Measurements from ENCODE around the gene SNRPD3.
"Not testable (repeated sequence)": the region's sequence is repeated elsewhere in the genome, so short reads cannot be mapped to it uniquely, and the experiment has no call there.

SNRPD3 gene

GRCh38 chr22:24593559-24593835 lies 37.7 kb downstream of the SNRPD3 start:
- not testable (repeated sequence) for H3K27ac ChIP-seq (ENCODE audit: low read depth, low read length); H3K79me2 ChIP-seq (ENCODE audit: control insufficient read depth, insufficient read depth, low read length, unreplicated experiment); H2AFZ ChIP-seq (ENCODE audit: low read length, unreplicated experiment); H3K36me3 ChIP-seq (ENCODE audit: insufficient read depth, low read length); H3K27me3 ChIP-seq (ENCODE audit: insufficient read depth, low read length); H3K4me1 ChIP-seq (ENCODE audit: control insufficient read depth, insufficient read depth, low read length, unreplicated experiment)
- peak overlapping the region; percentile 77 for H3K4me3 ChIP-seq (ENCODE audit: low read depth, low read length)

- Histone ChIP-seq H3K4me1 (ENCODE audit: control insufficient read depth, insufficient read depth, low read length, unreplicated experiment) (no peaks in the 10 kb centered on the region), H3K79me2 (ENCODE audit: control insufficient read depth, insufficient read depth, low read length, unreplicated experiment) (no peaks in the 10 kb centered on the region), H3K27me3 (ENCODE audit: insufficient read depth, low read length) (no peaks in the 10 kb centered on the region), H3K27ac (ENCODE audit: low read depth, low read length) (no peak overlapping the region), H3K36me3 (ENCODE audit: insufficient read depth, low read length) (no peaks in the 10 kb centered on the region), H3K4me3 (ENCODE audit: low read depth, low read length) (no peak overlapping the region), H2AFZ (ENCODE audit: low read length, unreplicated experiment) (no peak overlapping the region)
These were observed 38.2 kb downstream of the SNRPD3 start for GRCh38 chr22:24593836-24594568.

GRCh38 chr22:24594569-24595120 lies 38.8 kb downstream of the SNRPD3 start:
- Histone ChIP-seq H3K4me3 (ENCODE audit: low read depth, low read length) (no peak overlapping the region), H3K27ac (ENCODE audit: low read depth, low read length) (no peak overlapping the region), H2AFZ (ENCODE audit: low read length, unreplicated experiment) (no peak overlapping the region), H3K4me1 (ENCODE audit: control insufficient read depth, insufficient read depth, low read length, unreplicated experiment) (no peaks in the 10 kb centered on the region), H3K27me3 (ENCODE audit: insufficient read depth, low read length) (no peaks in the 10 kb centered on the region), H3K79me2 (ENCODE audit: control insufficient read depth, insufficient read depth, low read length, unreplicated experiment) (no peaks in the 10 kb centered on the region), H3K36me3 (ENCODE audit: insufficient read depth, low read length) (no peaks in the 10 kb centered on the region)

GRCh38 chr22:24595228-24595627 lies 39.4 kb downstream of the SNRPD3 start:
- H3K4me1 ChIP-seq (ENCODE audit: control insufficient read depth, insufficient read depth, low read length, unreplicated experiment) = no peaks in the 10 kb centered on the region
- H3K4me3 ChIP-seq (ENCODE audit: low read depth, low read length) = no peak overlapping the region
- H2AFZ ChIP-seq (ENCODE audit: low read length, unreplicated experiment) = no peak overlapping the region
- no peak overlapping the region for H3K27ac ChIP-seq (ENCODE audit: low read depth, low read length)
- H3K36me3 ChIP-seq (ENCODE audit: insufficient read depth, low read length) = no peaks in the 10 kb centered on the region
- H3K79me2 ChIP-seq (ENCODE audit: control insufficient read depth, insufficient read depth, low read length, unreplicated experiment) = no peaks in the 10 kb centered on the region
- H3K27me3 ChIP-seq (ENCODE audit: insufficient read depth, low read length) = no peaks in the 10 kb centered on the region

- H3K36me3 ChIP-seq (ENCODE audit: insufficient read depth, low read length) = no peaks in the 10 kb centered on the region
- no peaks in the 10 kb centered on the region for H3K79me2 ChIP-seq (ENCODE audit: control insufficient read depth, insufficient read depth, low read length, unreplicated experiment)
- H3K27ac ChIP-seq (ENCODE audit: low read depth, low read length) = no peak overlapping the region
- H3K27me3 ChIP-seq (ENCODE audit: insufficient read depth, low read length) = no peaks in the 10 kb centered on the region
- H3K4me3 ChIP-seq (ENCODE audit: low read depth, low read length) = no peak overlapping the region
- no peaks in the 10 kb centered on the region for H3K4me1 ChIP-seq (ENCODE audit: control insufficient read depth, insufficient read depth, low read length, unreplicated experiment)
- H2AFZ ChIP-seq (ENCODE audit: low read length, unreplicated experiment) = no peak overlapping the region
These were observed 40.1 kb downstream of the SNRPD3 start for GRCh38 chr22:24595863-24596262.

GRCh38 chr22:24597076-24597475 lies 41.3 kb downstream of the SNRPD3 start:
- H3K4me1 ChIP-seq (ENCODE audit: control insufficient read depth, insufficient read depth, low read length, unreplicated experiment); H3K27ac ChIP-seq (ENCODE audit: low read depth, low read length); H3K36me3 ChIP-seq (ENCODE audit: insufficient read depth, low read length); H3K79me2 ChIP-seq (ENCODE audit: control insufficient read depth, insufficient read depth, low read length, unreplicated experiment); H3K27me3 ChIP-seq (ENCODE audit: insufficient read depth, low read length); H3K4me3 ChIP-seq (ENCODE audit: low read depth, low read length); H2AFZ ChIP-seq (ENCODE audit: low read length, unreplicated experiment): not testable (repeated sequence)

- no peaks in the 10 kb centered on the region for H3K4me1 ChIP-seq (ENCODE audit: control insufficient read depth, insufficient read depth, low read length, unreplicated experiment)
- no peaks in the 10 kb centered on the region for H3K36me3 ChIP-seq (ENCODE audit: insufficient read depth, low read length)
- no peak overlapping the region for H3K27ac ChIP-seq (ENCODE audit: low read depth, low read length)
- H3K4me3 ChIP-seq (ENCODE audit: low read depth, low read length) = no peak overlapping the region
- no peaks in the 10 kb centered on the region for H3K27me3 ChIP-seq (ENCODE audit: insufficient read depth, low read length)
- no peaks in the 10 kb centered on the region for H3K79me2 ChIP-seq (ENCODE audit: control insufficient read depth, insufficient read depth, low read length, unreplicated experiment)
- H2AFZ ChIP-seq (ENCODE audit: low read length, unreplicated experiment) = no peak overlapping the region
These were observed 43.7 kb downstream of the SNRPD3 start for GRCh38 chr22:24599514-24599913.

GRCh38 chr22:24599958-24600715 lies 44.3 kb downstream of the SNRPD3 start:
- H3K4me3 ChIP-seq (ENCODE audit: low read depth, low read length); H3K4me1 ChIP-seq (ENCODE audit: control insufficient read depth, insufficient read depth, low read length, unreplicated experiment); H3K27ac ChIP-seq (ENCODE audit: low read depth, low read length); H3K79me2 ChIP-seq (ENCODE audit: control insufficient read depth, insufficient read depth, low read length, unreplicated experiment); H3K27me3 ChIP-seq (ENCODE audit: insufficient read depth, low read length); H3K36me3 ChIP-seq (ENCODE audit: insufficient read depth, low read length); H2AFZ ChIP-seq (ENCODE audit: low read length, unreplicated experiment): not testable (repeated sequence)

- H3K27me3 ChIP-seq (ENCODE audit: insufficient read depth, low read length) = no peaks in the 10 kb centered on the region
- no peaks in the 10 kb centered on the region for H3K36me3 ChIP-seq (ENCODE audit: insufficient read depth, low read length)
- H2AFZ ChIP-seq (ENCODE audit: low read length, unreplicated experiment) = no peak overlapping the region
- no peaks in the 10 kb centered on the region for H3K4me1 ChIP-seq (ENCODE audit: control insufficient read depth, insufficient read depth, low read length, unreplicated experiment)
- no peak overlapping the region for H3K27ac ChIP-seq (ENCODE audit: low read depth, low read length)
- no peak overlapping the region for H3K4me3 ChIP-seq (ENCODE audit: low read depth, low read length)
- no peaks in the 10 kb centered on the region for H3K79me2 ChIP-seq (ENCODE audit: control insufficient read depth, insufficient read depth, low read length, unreplicated experiment)
These were observed 45.7 kb downstream of the SNRPD3 start for GRCh38 chr22:24601217-24602104.

GRCh38 chr22:24602105-24602749 lies 46.4 kb downstream of the SNRPD3 start:
- H3K4me1 ChIP-seq (ENCODE audit: control insufficient read depth, insufficient read depth, low read length, unreplicated experiment); H2AFZ ChIP-seq (ENCODE audit: low read length, unreplicated experiment); H3K27ac ChIP-seq (ENCODE audit: low read depth, low read length); H3K4me3 ChIP-seq (ENCODE audit: low read depth, low read length); H3K79me2 ChIP-seq (ENCODE audit: control insufficient read depth, insufficient read depth, low read length, unreplicated experiment); H3K27me3 ChIP-seq (ENCODE audit: insufficient read depth, low read length); H3K36me3 ChIP-seq (ENCODE audit: insufficient read depth, low read length): not testable (repeated sequence)
